IMR-90 (cell line): ENCODE results near the gene EXOC3L4.

ENCODE experiments used
- POLR2A ChIP-seq: IDR thresholded peaks from 2 replicates; pipeline ENCODE4 v1.6.1; 2012; ENCODE audit warnings: mild to moderate bottlenecking, low read depth, low read length
- RCOR1 ChIP-seq: IDR thresholded peaks from 2 replicates; pipeline ENCODE4 v1.6.1; 2012; ENCODE audit warnings: mild to moderate bottlenecking, low read length, improper control_type of control experiment; ENCODE audit not compliant: insufficient replicate concordance
- TF ChIP-seq, protein P1 (sequence below): conservative IDR thresholded peaks from 2 replicates; pipeline ENCODE4 v1.5.1; 2012; ENCODE audit warnings: mild to moderate bottlenecking, low read depth, low read length, improper control_type of control experiment

DNA sequence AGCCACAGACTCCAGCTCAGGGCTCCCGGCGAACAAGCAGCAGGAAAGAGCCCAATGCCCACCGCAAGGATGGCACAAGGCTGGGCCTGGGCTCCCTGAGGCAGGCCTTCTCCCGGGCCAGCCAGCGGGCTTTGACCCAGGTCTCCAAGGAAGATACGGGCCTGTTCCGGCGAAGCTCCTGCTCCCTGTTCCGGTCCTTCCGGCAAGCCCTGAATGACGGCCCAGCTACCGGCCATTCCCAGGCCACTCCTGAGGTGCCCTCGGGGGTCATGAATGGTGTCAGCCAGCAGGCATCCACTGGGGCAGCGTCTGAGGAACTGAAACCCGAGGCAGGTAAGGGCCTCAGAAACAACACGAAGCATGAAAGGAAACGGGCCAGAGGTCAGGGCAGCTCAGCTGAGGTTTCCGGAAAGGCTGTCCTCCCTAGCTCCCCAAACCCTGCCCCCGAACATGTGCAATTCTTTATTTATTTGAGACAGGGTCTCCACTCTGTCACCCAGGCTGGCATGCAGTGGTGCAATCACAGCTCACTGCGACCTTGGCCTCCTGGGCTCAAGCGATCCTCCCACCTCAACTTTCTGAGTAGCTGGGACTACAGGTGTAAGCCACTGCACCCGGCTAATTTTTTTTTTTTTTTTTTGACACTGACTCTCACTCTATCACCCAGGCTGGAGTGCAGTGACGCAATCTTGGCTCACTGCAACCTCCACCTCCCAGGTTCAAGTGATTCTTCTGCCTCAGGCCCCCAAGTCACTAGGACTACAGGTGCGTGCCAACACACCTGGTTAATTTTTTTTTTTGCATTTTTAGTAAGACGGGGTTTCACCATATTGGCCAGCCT lies 6.0 kb downstream of the EXOC3L4 start:
- TF ChIP-seq POLR2A = no peak
- TF ChIP-seq, protein P1, sequence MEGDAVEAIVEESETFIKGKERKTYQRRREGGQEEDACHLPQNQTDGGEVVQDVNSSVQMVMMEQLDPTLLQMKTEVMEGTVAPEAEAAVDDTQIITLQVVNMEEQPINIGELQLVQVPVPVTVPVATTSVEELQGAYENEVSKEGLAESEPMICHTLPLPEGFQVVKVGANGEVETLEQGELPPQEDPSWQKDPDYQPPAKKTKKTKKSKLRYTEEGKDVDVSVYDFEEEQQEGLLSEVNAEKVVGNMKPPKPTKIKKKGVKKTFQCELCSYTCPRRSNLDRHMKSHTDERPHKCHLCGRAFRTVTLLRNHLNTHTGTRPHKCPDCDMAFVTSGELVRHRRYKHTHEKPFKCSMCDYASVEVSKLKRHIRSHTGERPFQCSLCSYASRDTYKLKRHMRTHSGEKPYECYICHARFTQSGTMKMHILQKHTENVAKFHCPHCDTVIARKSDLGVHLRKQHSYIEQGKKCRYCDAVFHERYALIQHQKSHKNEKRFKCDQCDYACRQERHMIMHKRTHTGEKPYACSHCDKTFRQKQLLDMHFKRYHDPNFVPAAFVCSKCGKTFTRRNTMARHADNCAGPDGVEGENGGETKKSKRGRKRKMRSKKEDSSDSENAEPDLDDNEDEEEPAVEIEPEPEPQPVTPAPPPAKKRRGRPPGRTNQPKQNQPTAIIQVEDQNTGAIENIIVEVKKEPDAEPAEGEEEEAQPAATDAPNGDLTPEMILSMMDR = no peak
- no peak for TF ChIP-seq RCOR1
